Measurements from ENCODE around the gene CCN5.
"Not testable (repeated sequence)": the region's sequence is repeated elsewhere in the genome, so short reads cannot be mapped to it uniquely, and the experiment has no call there.

GRCh38 chr20:44697041-44697440 lies 18.1 kb upstream of the CCN5 start:
- TF ChIP-seq POLR2A, POLR2AphosphoS5 (IDR thresholded peaks at IDR 0.05; ENCODE audit: low read depth, low read length): not testable (repeated sequence)

All from GM12892 (cell line).